Lower lobe of right lung (tissue), 2 donors: ENCODE results near the gene CCDC90B. TPM values are rescaled to one million over a fixed set of nuclear protein-coding genes. Genes with fewer than 3 reads are reported as not detected.

Source experiments
- ATAC-seq, 2 donors: fragments of 200-7000 bp; cut with Tn5 transposase; one replicate each; pipeline ENCODE4 v1.9.1; 2020 to 2022; ENCODE audit warnings: mild to moderate bottlenecking in 2 of 2, moderate library complexity in 2 of 2
- DNase-seq: peaks from one replicate; pipeline ENCODE4 v3.0.0-alpha.2; 2020
- H3K27ac ChIP-seq: fragments of 200-600 bp; one replicate; pipeline ENCODE4 v1.8.0; 2022
- H3K27me3 ChIP-seq: fragments of 200-600 bp; one replicate; pipeline ENCODE4 v1.8.0; 2022; ENCODE audit warnings: low read depth
- H3K36me3 ChIP-seq: fragments of 200-600 bp; one replicate; pipeline ENCODE4 v1.8.0; 2022; ENCODE audit warnings: mild to moderate bottlenecking
- H3K4me1 ChIP-seq: fragments of 200-600 bp; one replicate; pipeline ENCODE4 v1.8.0; 2022
- H3K4me3 ChIP-seq: fragments of 200-600 bp; one replicate; pipeline ENCODE4 v1.8.0; 2022; ENCODE audit warnings: mild to moderate bottlenecking
- H3K9me3 ChIP-seq: fragments of 200-600 bp; one replicate; pipeline ENCODE4 v1.8.0; 2022
- CTCF ChIP-seq: fragments of 200-600 bp; IDR thresholded peaks from one replicate; pipeline ENCODE4 v1.8.0; 2022; ENCODE audit warnings: antibody characterized with exemption, mild to moderate bottlenecking
- intact Hi-C: fragments of 100-400 bp; cut with DNase I; formaldehyde crosslinking; loops from one replicate; pipeline ENCODE4 v1.11.0; 2022
- total RNA-seq: library from RNA; stranded (reverse); fragmentation: NEBNext Ultra II Directional; extraction: Animal tissue kit (Norgen Biotek cat#: 25700); gene quantifications from one replicate; pipeline ENCODE4 v1.2.1, GENCODE V29; 2021
- donor health status: DM: no; HTN: yes; CAD: no; lungs with severe emphysema.

The CCDC90B gene
- total RNA-seq, 1 donor from 2014 or later, result 30.0 TPM

DNA sequence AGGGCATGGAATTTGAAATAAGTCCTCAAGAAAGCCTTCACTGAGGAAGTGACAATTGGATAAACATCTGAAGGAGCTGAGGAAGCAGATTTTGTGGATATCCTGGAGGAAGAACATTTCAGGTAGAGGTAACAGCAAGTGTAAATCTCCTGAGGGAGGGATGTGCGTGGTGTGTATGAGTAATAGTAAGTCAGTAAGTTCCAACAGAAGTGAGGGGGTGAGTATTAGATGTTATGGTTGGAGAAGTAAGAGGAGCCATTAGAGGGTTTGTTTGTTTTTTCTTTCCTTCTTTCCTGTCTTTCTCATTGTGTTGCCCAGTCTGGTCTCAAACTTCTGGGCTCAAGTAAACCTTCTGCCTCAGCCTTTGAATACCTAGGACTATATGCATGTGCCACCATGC, 63.7 kb downstream of the CCDC90B start:
- TF ChIP-seq CTCF, result no peak
- no peak overlapping the region for H3K4me3 ChIP-seq
- ATAC-seq (no peak), DNase-seq (no peak)
- no peaks in the 10 kb centered on the region for H3K27me3 ChIP-seq
- H3K9me3 ChIP-seq, result no peaks in the 10 kb centered on the region
- H3K4me1 ChIP-seq, result no peaks in the 10 kb centered on the region
- intact Hi-C loops, result no loop called here
- H3K27ac ChIP-seq, result no peak overlapping the region
- no peaks in the 10 kb centered on the region for H3K36me3 ChIP-seq

DNA sequence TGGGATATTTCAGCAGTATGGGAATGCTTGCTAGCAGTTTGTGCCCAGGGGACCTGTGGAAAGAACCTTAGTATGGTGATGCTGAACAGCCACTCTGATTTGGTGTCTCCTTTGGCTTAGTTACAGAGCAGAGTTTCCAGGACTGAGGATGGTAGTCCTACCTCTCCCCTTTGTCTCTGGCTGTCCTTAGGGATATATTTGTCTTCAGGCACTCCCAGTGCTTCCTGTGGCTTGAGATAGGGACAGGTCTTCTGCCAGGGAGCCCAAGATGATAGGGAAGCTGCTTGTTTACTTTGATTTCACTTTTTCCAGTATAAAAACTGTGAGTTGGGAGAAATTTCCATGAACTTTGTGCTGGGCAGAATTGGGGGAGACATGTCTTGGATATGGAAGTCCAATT, 64.5 kb downstream of the CCDC90B start:
- H3K4me3 ChIP-seq, result no peak overlapping the region
- no peaks in the 10 kb centered on the region for H3K4me1 ChIP-seq
- TF ChIP-seq CTCF, result no peak
- H3K27me3 ChIP-seq, result no peaks in the 10 kb centered on the region
- no peak overlapping the region for H3K27ac ChIP-seq
- no peaks in the 10 kb centered on the region for H3K9me3 ChIP-seq
- DNase-seq (no peak), ATAC-seq (no peak)
- intact Hi-C loops, result no loop called here
- no peaks in the 10 kb centered on the region for H3K36me3 ChIP-seq

- no peak for ATAC-seq
- DNase-seq, result no peak
- no peaks in the 10 kb centered on the region for H3K27me3 ChIP-seq
Measured at GRCh38 chr11:83220260-83220659, 65.9 kb downstream of the CCDC90B start.

GRCh38 chr11:83219095-83219494, 67.1 kb downstream of the CCDC90B start:
- no peak for DNase-seq
- no peak for ATAC-seq
- intact Hi-C loops, result no loop called here
- Histone ChIP-seq H3K4me1 (no peaks in the 10 kb centered on the region), H3K4me3 (no peak overlapping the region), H3K27me3 (no peaks in the 10 kb centered on the region), H3K36me3 (peaks cover 4% of the 10 kb centered on the region), H3K27ac (no peak overlapping the region), H3K9me3 (no peaks in the 10 kb centered on the region)
- no peak for TF ChIP-seq CTCF

More at GRCh38 chr11:83220260-83220659, 65.9 kb downstream of the CCDC90B start:
- intact Hi-C loops, result no loop called here
- Histone ChIP-seq H3K9me3 (no peaks in the 10 kb centered on the region), H3K36me3 (no peaks in the 10 kb centered on the region), H3K4me3 (no peak overlapping the region), H3K4me1 (no peaks in the 10 kb centered on the region), H3K27ac (no peak overlapping the region)
- TF ChIP-seq CTCF, result no peak

Other genes with a start within 250 kb of the CCDC90B start
- 15.5 TPM for gene RAB30, start 214.5 kb downstream of the CCDC90B start, total RNA-seq
- gene PCF11, start 129.2 kb downstream of the CCDC90B start, total RNA-seq, result 58.6 TPM
- gene ANKRD42, start 92.7 kb downstream of the CCDC90B start, total RNA-seq, result 15.9 TPM